ENCODE results near the gene TARS2. TPM values are rescaled to one million over a fixed set of nuclear protein-coding genes. Genes with fewer than 3 reads are reported as not detected.

The TARS2 gene
- total RNA-seq, 1 experiment from 2014 or later, result 42.9 TPM

DNA sequence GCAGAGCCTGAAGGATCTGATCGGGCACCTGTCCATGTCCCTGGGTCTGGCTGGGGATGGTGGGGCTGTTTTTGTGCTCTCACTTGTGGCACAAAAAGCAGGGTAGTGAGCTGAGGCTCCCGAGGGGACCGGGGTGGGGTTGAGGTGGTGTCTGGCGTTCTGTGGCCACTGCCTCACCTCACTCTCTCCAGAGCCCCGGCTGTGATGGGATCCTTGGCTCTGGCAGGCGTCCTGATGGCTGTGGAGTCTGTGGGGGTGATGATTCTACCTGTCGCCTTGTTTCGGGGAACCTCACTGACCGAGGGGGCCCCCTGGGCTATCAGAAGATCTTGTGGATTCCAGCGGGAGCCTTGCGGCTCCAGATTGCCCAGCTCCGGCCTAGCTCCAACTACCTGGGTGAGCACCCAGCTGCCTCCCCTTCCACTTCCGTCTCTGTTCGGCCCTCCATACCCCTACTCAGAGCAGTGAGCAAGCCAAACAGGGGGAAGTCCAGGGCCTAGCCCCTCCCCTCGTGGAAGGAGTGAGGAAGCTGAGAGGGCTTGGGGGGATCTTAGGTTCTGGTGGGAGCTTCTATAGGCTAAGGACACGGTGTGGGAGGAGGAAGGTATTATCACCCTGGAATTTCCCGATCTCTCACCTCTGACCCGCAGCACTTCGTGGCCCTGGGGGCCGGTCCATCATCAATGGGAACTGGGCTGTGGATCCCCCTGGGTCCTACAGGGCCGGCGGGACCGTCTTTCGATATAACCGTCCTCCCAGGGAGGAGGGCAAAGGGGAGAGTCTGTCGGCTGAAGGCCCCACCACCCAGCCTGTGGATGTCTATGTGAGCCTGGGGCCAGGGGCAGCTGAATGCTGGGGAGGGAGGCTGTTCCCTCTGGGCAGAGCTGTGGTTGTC is 69.0 kb downstream of the TARS2 start (continued):
- TF ChIP-seq, protein P1, sequence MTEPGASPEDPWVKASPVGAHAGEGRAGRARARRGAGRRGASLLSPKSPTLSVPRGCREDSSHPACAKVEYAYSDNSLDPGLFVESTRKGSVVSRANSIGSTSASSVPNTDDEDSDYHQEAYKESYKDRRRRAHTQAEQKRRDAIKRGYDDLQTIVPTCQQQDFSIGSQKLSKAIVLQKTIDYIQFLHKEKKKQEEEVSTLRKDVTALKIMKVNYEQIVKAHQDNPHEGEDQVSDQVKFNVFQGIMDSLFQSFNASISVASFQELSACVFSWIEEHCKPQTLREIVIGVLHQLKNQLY (CRISPR knock-in tag; IDR thresholded peaks at IDR 0.05), result no peak
- no peak for TF ChIP-seq ZNF423 (CRISPR knock-in tag; IDR thresholded peaks at IDR 0.05)
- TF ChIP-seq CREM (CRISPR knock-in tag; IDR thresholded peaks at IDR 0.05), result no peak
- TF ChIP-seq ATF1 (CRISPR knock-in tag; IDR thresholded peaks at IDR 0.05), result no peak

DNA sequence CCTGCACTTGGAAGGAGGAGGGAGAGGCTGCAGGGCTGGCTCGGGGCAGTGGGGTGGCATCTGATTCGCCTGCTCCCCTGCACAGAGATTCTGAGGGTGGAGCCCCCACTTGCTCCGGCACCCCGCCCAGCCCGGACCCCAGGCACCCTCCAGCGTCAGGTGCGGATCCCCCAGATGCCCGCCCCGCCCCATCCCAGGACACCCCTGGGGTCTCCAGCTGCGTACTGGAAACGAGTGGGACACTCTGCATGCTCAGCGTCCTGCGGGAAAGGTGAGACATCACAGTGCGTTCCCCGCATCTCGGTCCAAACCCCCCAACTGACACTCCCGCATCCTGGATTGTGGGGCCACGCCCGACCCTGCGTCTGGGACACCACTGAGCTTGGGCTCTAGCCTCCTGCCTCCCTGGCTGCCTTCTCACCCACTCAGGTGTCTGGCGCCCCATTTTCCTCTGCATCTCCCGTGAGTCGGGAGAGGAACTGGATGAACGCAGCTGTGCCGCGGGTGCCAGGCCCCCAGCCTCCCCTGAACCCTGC is 69.9 kb downstream of the TARS2 start:
- Mint-ChIP-seq H3K9me3 (no peaks in the 10 kb centered on the region), H3K27ac (no peak overlapping the region), H3K27me3 (ENCODE audit: low read depth) (no peaks in the 10 kb centered on the region), H3K4me1 (peaks cover 29% of the 10 kb centered on the region), H3K36me3 (peaks cover 4% of the 10 kb centered on the region; the same call in 1 of the 2 replicates), H3K4me3 (no peak overlapping the region)
- CTCF ChIA-PET, result interaction anchor here (5.7 to 7.9 kb wide), 2 partner anchors 7 to 22 kb away, joined by 97 to 144 read pairs; partner anchors contain the start of gene ADAMTSL4
- ATAC-seq (no peak), DNase-seq (ENCODE audit: low spot score) (no peak)
- TF ChIP-seq JAZF1 (CRISPR knock-in tag; IDR thresholded peaks at IDR 0.05), result no peak
- TF ChIP-seq, protein P2, sequence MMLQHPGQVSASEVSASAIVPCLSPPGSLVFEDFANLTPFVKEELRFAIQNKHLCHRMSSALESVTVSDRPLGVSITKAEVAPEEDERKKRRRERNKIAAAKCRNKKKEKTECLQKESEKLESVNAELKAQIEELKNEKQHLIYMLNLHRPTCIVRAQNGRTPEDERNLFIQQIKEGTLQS (CRISPR knock-in tag; conservative IDR thresholded peaks at IDR 0.05), result no peak
- TF ChIP-seq, protein P3, sequence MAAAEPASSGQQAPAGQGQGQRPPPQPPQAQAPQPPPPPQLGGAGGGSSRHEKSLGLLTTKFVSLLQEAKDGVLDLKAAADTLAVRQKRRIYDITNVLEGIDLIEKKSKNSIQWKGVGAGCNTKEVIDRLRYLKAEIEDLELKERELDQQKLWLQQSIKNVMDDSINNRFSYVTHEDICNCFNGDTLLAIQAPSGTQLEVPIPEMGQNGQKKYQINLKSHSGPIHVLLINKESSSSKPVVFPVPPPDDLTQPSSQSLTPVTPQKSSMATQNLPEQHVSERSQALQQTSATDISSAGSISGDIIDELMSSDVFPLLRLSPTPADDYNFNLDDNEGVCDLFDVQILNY (CRISPR knock-in tag; IDR thresholded peaks at IDR 0.05), result no peak
- TF ChIP-seq ESRRA (CRISPR knock-in tag; IDR thresholded peaks at IDR 0.05; ENCODE audit: borderline replicate concordance), result no peak
- TF ChIP-seq, protein P4, sequence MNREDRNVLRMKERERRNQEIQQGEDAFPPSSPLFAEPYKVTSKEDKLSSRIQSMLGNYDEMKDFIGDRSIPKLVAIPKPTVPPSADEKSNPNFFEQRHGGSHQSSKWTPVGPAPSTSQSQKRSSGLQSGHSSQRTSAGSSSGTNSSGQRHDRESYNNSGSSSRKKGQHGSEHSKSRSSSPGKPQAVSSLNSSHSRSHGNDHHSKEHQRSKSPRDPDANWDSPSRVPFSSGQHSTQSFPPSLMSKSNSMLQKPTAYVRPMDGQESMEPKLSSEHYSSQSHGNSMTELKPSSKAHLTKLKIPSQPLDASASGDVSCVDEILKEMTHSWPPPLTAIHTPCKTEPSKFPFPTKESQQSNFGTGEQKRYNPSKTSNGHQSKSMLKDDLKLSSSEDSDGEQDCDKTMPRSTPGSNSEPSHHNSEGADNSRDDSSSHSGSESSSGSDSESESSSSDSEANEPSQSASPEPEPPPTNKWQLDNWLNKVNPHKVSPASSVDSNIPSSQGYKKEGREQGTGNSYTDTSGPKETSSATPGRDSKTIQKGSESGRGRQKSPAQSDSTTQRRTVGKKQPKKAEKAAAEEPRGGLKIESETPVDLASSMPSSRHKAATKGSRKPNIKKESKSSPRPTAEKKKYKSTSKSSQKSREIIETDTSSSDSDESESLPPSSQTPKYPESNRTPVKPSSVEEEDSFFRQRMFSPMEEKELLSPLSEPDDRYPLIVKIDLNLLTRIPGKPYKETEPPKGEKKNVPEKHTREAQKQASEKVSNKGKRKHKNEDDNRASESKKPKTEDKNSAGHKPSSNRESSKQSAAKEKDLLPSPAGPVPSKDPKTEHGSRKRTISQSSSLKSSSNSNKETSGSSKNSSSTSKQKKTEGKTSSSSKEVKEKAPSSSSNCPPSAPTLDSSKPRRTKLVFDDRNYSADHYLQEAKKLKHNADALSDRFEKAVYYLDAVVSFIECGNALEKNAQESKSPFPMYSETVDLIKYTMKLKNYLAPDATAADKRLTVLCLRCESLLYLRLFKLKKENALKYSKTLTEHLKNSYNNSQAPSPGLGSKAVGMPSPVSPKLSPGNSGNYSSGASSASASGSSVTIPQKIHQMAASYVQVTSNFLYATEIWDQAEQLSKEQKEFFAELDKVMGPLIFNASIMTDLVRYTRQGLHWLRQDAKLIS (CRISPR knock-in tag; IDR thresholded peaks at IDR 0.05; ENCODE audit: borderline replicate concordance), result no peak
- TF ChIP-seq, protein P5, sequence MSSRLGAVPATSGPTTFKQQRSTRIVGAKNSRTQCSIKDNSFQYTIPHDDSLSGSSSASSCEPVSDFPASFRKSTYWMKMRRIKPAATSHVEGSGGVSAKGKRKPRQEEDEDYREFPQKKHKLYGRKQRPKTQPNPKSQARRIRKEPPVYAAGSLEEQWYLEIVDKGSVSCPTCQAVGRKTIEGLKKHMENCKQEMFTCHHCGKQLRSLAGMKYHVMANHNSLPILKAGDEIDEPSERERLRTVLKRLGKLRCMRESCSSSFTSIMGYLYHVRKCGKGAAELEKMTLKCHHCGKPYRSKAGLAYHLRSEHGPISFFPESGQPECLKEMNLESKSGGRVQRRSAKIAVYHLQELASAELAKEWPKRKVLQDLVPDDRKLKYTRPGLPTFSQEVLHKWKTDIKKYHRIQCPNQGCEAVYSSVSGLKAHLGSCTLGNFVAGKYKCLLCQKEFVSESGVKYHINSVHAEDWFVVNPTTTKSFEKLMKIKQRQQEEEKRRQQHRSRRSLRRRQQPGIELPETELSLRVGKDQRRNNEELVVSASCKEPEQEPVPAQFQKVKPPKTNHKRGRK (CRISPR knock-in tag; IDR thresholded peaks at IDR 0.05; ENCODE audit: borderline replicate concordance), result no peak
- TF ChIP-seq, protein P6, sequence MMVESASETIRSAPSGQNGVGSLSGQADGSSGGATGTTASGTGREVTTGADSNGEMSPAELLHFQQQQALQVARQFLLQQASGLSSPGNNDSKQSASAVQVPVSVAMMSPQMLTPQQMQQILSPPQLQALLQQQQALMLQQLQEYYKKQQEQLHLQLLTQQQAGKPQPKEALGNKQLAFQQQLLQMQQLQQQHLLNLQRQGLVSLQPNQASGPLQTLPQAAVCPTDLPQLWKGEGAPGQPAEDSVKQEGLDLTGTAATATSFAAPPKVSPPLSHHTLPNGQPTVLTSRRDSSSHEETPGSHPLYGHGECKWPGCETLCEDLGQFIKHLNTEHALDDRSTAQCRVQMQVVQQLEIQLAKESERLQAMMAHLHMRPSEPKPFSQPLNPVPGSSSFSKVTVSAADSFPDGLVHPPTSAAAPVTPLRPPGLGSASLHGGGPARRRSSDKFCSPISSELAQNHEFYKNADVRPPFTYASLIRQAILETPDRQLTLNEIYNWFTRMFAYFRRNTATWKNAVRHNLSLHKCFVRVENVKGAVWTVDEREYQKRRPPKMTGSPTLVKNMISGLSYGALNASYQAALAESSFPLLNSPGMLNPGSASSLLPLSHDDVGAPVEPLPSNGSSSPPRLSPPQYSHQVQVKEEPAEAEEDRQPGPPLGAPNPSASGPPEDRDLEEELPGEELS (CRISPR knock-in tag; IDR thresholded peaks at IDR 0.05), result no peak
- no peak for TF ChIP-seq ZNF219 (CRISPR knock-in tag; IDR thresholded peaks at IDR 0.05; ENCODE audit: borderline replicate concordance)
- no peak for TF ChIP-seq ZNF396 (CRISPR knock-in tag; IDR thresholded peaks at IDR 0.05; ENCODE audit: borderline replicate concordance)
- TF ChIP-seq HMGA2 (CRISPR knock-in tag; IDR thresholded peaks at IDR 0.05), result no peak
- no peak for TF ChIP-seq MXD4 (CRISPR knock-in tag; IDR thresholded peaks at IDR 0.05; ENCODE audit: borderline replicate concordance)
- TF ChIP-seq NR2C2 (CRISPR knock-in tag; IDR thresholded peaks at IDR 0.05), result no peak
- TF ChIP-seq, protein P7, sequence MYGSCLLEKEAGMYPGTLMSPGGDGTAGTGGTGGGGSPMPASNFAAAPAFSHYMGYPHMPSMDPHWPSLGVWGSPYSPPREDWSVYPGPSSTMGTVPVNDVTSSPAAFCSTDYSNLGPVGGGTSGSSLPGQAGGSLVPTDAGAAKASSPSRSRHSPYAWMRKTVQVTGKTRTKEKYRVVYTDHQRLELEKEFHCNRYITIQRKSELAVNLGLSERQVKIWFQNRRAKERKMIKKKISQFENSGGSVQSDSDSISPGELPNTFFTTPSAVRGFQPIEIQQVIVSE (CRISPR knock-in tag; IDR thresholded peaks at IDR 0.05; ENCODE audit: borderline replicate concordance), result no peak
- TF ChIP-seq ZBTB21 (CRISPR knock-in tag; IDR thresholded peaks at IDR 0.05; ENCODE audit: borderline replicate concordance), result no peak
- TF ChIP-seq, protein P8, sequence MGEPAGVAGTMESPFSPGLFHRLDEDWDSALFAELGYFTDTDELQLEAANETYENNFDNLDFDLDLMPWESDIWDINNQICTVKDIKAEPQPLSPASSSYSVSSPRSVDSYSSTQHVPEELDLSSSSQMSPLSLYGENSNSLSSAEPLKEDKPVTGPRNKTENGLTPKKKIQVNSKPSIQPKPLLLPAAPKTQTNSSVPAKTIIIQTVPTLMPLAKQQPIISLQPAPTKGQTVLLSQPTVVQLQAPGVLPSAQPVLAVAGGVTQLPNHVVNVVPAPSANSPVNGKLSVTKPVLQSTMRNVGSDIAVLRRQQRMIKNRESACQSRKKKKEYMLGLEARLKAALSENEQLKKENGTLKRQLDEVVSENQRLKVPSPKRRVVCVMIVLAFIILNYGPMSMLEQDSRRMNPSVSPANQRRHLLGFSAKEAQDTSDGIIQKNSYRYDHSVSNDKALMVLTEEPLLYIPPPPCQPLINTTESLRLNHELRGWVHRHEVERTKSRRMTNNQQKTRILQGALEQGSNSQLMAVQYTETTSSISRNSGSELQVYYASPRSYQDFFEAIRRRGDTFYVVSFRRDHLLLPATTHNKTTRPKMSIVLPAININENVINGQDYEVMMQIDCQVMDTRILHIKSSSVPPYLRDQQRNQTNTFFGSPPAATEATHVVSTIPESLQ (CRISPR knock-in tag; IDR thresholded peaks at IDR 0.05), result no peak
- TF ChIP-seq GABPB1 (CRISPR knock-in tag; IDR thresholded peaks at IDR 0.05), result no peak
- TF ChIP-seq ZNF416 (CRISPR knock-in tag; IDR thresholded peaks at IDR 0.05), result no peak
- no peak for TF ChIP-seq NR3C1 (CRISPR knock-in tag; conservative IDR thresholded peaks at IDR 0.05; ENCODE audit: low read depth)
- POLR2A ChIA-PET, result interaction anchor here (1.1 kb wide), 1 partner anchor 48 kb away, joined by 3 read pairs; no protein-coding TSS in a partner anchor

All from WTC11 (cell line).